Stimulated activated CD8-positive, alpha-beta memory T cell treated with anti-CD3 and anti-CD28 coated beads, Interleukin-12 subunit alpha, Interleukin-12 subunit beta, amount 100 ng/mL, for 1 hour (primary cell): ENCODE data around the gene KIF9.
"Not testable (repeated sequence)": the region's sequence is repeated elsewhere in the genome, so short reads cannot be mapped to it uniquely, and the experiment has no call there.

Source experiments
- DNase-seq: peaks from one replicate; pipeline ENCODE4 v3.0.0-alpha.2; 2020; ENCODE audit warnings: low read depth

KIF9 gene, protein sequence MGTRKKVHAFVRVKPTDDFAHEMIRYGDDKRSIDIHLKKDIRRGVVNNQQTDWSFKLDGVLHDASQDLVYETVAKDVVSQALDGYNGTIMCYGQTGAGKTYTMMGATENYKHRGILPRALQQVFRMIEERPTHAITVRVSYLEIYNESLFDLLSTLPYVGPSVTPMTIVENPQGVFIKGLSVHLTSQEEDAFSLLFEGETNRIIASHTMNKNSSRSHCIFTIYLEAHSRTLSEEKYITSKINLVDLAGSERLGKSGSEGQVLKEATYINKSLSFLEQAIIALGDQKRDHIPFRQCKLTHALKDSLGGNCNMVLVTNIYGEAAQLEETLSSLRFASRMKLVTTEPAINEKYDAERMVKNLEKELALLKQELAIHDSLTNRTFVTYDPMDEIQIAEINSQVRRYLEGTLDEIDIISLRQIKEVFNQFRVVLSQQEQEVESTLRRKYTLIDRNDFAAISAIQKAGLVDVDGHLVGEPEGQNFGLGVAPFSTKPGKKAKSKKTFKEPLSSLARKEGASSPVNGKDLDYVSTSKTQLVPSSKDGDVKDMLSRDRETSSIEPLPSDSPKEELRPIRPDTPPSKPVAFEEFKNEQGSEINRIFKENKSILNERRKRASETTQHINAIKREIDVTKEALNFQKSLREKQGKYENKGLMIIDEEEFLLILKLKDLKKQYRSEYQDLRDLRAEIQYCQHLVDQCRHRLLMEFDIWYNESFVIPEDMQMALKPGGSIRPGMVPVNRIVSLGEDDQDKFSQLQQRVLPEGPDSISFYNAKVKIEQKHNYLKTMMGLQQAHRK

DNA sequence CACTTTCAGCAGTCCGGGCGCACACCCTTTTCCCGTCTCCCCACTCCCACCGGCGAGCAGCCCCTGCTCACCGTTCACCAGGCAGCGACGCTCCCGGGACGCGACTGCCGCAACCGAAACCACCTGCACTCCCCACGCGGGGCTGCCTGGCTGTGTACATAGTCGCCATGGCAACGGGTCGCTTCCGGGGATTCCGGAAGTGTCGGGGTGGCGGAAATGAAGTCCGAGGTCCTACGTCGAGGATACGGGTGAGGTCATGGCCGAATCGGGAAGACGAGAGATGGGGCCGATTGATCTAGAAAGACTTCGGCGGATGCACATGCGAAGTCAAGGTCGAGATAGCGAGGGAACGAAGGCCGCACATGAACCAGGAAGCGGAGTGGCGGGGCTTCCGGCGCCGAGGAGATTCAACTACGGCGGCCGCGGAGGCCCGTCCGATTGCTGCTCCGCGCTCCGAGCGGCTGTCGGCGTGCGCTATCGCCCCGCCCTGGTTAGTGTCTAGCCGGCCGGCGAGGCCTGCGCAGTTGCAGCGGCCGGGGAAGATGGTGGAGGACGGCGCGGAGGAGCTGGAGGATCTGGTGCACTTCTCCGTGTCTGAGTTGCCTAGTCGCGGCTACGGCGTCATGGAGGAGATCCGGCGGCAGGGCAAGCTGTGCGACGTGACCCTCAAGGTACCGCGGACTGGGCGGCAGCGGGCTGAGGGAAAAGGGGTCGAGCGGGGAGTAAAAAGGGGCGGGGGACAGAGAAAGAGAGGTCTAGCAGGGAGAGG, at the start of gene KIF9, which contains the start of gene KLHL18:
Gene KIF9, minus strand, starts transcription at position 376 of the 769 bp plus-strand sequence. CDS start 5,425 bp downstream, outside the sequence.
Gene KLHL18, plus strand, starts transcription at position 521 of the 769 bp plus-strand sequence. Its CDS starts 22 bp downstream, at position 543.
- peak; percentile 97 for DNase-seq

DNA sequence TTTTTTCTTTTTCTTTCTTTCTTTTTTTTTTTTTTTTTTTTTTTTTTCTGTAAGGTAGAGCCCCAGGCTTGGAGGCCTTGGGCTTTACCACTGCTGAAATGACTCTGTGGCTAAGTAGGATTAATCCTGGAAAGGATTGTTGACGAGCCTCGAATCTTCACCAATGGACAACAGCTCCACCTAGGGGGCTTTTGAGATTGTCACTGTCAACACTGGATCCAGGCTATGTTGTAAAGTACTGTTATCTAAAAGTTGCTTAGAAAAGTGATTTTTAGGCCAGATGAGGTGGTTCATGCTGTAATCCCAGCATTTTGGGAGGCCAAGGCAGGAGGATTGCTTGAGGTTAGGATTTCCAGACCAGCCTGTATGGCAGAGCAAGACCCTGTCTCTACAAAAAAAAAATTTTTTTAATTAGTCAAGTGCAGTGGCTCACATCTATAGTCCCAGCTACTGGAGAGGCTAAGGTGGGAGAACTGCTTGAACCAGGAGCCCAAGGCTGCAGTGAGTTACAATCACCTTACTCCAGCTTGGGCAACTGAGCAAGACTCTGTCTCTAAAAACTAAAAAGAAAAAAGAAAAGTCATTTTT, 41.8 kb upstream of the KIF9 start:
- DNase-seq, result peak; percentile 34

DNA sequence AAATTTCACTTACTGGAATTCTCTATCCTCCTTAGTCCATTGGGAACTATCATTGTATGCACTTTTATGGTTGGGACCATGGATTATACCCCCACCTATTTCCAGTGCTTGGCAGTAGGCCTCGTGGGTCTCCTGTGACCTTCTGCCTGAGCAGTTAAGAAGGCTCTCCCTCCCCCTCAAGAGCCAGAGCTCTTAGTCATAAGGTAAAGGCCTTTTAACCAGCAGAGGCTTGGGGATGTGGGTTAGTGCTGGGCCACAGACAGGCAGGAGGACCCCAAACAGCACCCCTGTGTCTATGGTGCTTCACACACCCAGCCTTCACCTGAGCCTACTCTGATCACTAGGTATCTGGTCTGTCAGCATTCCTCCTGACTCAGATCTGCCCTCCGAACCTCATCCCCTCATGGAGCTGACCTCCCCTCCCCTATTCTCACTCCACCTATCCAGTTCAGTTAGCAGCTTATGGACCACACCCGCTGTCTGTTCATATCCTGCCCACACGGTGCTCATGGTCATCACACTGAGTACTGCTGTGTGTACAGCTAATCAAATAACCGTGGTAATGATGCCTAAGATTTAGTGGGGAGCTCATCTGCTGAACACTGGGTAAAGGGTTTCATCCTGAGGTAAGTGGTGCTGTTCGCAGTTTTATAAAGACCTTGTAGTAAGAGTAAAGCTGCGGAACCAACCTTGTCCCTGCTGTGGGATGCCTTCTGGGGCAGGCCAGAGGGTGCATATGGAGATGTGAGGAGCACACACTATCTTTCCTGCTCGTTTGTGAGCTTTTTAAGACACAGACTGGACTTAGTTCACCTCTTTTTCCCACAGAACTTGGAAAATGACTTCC, 41.1 kb upstream of the KIF9 start:
- DNase-seq, result no peak

DNA sequence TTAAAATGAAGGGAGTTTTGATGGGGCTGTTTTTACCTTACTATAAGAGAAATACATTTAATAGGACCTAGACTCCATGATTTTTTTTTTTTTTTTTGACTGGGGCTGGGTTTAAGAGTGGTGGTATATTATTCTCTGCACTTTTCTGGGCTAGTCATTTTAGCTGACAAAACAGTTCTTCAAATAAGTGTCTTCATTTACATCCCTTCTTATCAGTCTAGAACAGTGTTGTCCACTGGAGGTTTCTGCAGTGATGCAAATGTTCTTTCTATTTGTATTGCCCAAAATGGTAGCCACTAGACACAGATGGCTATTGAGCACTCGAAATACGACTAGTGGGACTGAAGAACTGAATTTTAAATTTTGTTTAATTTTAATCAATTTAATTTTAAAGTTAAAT, 37.4 kb upstream of the KIF9 start:
- DNase-seq, result no peak

DNA sequence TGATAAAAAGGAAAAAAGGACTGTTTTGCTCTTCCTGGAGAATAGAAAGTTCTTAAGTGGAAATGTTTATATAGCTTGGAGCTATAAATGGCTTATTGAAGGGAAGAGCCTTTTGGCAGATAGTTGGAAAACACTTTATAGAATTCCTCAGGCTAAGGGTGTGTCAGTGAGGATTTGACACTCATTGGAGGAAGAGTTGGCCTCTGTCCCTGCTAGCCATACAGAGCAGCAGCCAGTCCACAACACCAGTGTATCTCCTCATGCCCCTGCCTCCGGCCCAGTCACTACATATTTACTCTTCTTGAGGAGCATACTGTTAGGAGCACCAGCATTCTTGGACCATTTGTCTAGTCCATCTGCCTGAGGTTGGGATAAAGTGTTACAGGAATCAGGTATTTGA, 36.3 kb upstream of the KIF9 start:
- no peak for DNase-seq

DNA sequence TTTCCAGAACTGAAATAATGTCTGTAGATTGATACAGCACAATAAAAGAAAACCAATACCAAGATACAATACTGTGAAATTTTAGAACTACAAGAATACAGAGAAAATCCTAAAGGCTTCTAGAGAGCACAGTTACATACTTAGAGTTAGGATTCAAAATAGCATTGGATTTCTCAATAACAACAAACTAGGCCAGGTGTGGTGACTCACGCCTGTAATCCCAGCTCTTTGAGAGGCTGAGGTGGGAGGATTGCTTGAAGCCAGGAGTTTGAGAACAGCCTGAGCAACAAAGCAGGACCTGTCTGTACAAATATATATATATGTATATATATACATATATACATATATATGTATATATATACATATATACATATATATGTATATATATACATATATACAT, 33.6 kb upstream of the KIF9 start:
- DNase-seq, result not testable (repeated sequence)

DNA sequence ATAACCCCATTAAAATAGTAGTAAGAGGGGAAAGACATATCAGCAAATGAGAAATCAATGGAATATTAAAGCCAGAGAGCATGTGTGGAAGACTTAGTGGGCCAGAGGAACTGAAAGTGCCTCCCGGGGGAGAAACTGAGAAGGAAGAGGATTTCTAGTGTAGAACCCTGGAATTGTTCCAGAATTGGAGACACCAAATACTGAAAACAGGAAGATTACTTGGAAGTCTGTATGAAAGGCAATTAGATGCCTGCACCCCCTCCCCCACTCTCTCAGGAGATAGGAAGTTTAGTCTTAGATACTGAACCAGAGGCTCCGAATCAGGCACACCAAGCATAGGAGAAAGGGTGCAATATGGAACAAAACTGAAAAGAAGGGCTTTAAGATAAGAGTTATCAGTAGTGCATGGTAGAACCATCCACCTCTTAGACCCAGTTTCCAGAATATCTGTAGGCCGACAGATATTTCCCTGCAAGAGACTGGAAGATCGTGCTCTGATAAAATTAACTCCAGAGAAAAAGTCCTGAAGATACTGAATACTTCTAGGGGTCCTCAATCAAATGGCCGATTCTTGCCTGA, 32.6 kb upstream of the KIF9 start:
- DNase-seq, result no peak

DNA sequence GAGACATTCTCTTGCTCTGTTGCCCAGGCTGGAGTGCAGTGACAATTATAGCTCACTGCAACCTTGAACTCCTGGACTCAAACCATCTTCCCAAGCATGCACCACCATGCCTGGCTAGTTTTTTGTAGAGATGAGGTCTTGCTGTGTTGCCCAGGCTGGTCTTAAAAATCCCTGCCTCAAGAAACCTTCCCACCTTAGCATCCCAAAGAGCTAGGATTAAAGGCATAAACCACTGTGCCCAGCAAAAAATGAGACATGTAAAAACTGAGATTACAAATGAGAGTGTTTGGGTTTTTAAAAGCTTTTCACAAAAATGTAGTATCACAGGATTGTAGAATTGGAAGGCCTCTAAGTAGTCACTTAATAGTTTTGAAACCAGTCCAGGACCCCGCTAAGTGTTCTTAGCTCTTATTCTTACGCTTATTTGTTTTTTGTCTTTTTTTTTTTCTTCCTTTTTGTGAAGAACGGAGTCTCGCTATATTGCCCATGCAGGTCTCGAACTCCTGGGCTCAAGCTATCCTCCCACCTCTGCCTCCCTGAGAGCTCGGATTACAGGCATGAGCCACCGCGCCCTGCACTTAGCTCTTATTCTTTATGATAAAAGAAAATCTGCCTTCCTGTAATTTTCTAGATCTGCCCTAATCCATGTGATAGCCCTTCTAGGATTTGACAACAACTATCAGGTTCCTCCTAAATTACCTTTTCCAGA, 31.6 kb upstream of the KIF9 start:
- DNase-seq, result no peak

DNA sequence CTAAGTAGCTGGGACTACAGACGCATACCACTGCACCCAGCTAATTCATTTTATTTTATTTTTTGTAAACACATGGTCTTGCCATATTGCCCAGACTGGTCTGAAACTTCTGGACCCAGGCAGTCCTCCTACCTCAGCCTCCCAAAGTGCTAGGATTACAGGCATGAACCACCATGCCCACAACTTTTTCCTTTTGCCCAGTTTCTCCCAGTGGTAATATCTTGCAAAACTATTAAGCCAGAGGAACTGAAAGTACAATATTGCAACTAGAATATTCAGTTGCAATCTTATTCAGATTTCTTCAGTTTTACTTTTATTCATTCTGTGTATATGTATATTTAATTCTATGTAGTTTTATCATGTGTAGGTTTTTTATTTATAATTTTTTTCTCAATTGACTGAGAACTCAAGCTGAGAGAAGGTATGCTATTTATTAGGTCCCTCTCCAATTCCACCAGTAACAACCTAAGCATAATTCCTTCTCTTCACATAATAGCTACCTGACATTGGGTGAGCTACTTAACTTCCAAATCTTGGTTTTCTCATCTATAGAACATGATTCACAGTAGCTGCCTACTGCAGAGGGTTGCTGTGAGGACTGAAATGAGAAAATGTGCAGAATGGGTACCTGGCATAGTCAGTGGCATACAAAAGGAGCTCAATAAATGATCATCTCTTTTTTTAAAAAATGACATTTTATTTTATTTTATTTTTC, 30.9 kb upstream of the KIF9 start:
- no peak for DNase-seq

DNA sequence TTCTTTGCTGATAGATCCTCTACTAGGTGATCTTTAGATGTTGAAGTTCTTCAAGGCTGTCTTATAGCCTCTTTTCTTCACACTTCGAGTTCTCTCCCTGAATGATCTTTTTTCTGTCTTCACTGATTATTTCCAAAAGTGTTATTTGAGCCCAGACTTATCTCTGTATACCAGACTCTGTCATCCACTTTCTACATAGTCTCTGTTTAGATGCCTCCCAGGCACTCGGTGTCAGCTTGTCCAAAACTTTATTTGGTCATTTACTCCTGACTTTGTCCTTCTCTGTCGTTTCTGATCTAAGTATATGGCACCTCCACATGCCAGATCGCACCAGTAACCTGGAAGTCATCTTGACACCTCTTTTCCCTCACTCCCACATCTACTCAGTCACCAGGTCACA, 27.8 kb upstream of the KIF9 start:
- DNase-seq, result no peak

DNA sequence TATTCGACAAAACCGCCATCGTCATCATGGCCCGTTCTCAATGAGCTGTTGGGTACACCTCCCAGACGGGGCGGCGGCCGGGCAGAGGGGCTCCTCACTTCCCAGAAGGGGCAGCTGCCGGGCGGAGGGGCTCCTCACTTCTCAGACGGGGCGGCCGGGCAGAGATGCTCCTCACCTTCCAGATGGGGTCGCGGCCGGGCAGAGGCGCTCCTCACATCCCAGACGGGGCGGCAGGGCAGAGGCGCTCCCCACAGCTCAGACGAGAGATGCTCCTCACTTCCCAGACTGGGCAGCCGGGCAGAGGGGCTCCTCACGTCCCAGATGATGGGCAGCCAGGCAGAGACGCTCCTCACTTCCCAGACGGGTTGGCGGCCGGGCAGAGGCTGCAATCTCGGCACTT, 26.6 kb upstream of the KIF9 start:
- not testable (repeated sequence) for DNase-seq

DNA sequence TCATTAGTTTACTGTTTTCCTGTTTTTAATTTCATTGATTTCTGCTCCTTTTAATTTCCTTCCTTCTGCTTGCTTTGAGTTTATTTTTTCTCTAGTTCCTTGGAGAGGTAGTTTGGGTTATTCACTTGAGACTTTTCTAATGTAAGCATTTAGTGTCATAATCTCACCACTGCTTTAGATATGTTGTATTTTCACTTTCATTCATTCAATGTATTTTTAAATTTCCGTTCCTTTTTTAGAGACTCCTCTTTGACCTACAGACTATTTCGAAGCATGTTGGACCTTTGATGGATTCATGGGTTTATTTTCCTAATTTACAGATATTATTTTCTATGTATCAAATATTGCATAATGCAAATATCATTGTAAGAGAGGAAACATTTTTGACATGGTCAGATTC, 23.4 kb upstream of the KIF9 start:
- no peak for DNase-seq

DNA sequence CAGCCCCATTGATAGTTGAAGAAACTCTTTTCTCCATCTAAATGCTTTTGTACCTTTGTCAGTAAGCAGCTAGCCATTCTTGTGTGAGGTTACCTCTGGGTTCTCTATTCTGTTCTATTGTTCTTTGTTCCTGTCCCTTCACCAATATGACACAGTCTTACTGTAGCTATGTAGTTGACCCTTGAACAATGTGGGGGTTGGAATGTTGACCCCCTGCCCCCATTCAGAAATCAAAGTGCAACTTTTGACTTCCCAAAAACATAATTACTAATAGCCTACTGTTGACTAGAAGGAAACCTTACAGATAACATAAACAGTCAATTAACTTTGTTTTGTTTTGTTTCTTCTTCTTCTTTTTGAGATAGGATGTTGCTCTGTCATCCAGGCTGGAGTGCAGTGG, 18.9 kb upstream of the KIF9 start:
- no peak for DNase-seq

DNA sequence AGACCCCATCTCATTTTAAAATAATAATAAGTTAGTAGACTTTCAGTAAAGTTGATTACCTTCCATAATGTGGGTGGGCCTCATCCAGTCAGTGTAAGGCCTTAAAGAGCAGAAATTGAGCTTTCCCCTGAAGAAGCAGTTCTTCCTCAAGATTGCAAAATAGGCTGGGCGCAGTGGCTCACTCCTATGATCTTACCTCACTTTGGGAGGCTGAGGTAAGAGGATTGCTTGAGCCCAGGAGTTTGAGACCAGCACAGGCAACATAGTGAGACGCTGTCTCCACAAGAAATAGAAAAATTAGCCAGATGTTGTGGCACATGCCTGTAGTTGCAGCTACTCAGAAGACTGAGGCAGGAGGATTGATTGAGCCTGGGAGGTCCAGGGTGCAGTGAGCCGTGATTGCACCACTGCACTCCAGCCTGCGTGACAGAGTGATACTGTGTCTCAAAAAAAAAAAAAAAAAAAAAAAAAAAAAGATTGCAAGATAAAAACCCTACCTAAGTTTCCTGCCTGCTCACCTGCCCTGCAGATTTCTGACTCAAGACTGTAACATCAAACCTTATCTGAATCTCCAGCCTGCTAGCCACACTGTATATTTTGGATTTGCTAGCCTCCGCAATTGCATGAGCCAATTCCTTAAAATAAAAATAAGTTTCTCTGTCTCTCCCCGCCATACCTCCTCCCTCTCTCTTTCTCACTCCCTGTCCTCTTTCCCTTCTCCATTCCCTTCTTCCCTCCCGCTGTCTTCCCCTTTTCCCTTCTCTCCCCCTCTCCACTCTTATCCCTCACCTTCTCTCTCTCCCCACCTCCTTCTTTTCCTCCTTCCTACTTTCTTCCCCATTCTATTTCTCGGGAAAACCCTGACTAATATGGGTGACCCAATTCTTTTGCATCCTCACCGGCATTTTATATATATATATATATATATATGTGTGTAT, 17.1 kb upstream of the KIF9 start:
- DNase-seq, result no peak

DNA sequence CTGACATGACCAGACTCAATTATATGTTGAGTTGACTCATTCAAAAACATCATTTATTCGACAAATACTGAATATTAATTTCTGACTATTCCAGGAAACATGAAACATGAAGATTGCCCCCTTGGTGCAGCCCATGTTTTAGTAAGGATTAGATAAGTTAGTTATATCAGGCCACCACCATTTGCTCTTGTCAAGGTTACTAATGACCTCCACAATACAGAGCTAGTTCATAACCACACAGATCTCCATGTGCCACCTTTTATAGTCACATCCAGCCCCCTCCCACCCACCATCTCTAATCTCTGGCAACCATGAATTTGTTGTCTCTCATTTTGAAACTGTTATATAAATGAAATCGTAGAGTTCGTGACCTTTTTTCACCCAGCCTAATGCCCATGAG, 15.8 kb upstream of the KIF9 start:
- no peak for DNase-seq

DNA sequence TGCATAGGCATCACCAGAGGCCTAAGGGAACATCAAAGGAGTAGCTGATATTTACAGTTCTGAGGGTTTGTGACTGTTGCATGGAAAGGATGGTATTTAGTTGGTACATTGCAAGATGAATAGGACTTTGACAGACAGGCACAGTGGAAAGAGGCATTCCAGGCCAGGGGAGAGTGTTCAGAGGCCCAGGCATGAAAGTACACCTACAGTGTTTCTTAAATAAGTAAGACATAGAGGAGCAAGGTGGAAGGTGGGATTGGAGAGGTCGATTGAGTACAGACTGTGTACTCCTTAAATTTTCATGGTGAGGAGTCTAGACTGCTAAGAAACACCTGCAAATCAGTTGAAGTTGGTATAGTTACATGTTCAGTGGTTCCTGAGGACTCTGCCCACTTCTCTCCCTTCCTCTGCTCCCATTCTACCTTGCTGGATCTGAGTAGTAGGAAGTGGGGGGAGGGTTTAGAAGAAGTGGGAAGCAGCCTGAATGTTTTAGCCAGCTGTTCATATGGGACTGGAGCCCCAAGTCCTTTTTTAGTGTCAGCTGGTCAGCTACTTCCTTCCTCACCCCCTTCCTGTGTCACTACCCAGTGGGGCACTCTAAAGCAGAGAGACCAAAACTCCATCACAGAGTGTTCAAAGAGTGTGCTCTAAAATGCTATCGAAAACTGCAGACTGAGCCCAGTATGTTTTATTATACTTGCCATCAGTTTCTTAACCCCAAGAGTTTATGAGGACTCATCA, 14.1 kb upstream of the KIF9 start:
- no peak for DNase-seq

DNA sequence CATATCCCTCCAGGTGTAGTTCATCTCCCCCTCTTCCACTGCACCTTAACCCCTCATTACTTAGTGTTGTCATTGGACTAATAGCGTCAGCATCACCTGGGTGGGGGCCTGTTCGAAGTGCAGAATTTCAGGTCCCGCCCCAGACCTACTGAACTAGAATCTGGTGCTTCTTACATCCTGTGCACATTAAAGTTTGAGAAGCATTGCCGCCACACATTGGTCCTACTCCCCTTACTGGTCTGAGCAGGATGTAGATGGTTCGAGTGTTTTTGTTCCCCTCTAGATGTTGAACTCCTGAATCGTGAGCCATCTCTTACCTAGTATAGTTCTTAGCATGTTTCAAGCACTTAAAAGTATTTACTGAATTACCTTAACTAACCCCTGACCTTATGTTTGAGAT, 13.4 kb upstream of the KIF9 start:
- no peak for DNase-seq

DNA sequence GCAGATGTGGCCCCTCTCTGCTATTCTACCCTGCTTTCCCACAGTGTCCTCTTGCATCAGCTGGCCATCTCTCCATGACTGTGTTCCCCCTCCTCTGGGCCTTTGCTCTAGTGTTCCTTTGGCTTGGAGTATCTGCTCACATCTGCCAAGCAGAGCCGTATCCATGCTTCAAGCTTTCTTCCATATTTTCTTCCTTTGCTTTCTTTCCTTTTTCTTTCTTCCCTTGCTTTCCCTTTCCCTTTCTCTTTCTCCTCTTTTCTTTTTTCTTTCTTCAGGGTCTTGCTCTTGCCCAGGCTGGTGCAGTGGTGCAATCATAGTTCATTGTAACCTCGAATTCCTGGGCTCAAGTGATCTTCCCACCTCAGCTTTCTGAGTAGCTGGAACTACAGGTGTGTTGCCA, 12.7 kb upstream of the KIF9 start:
- DNase-seq, result no peak
